Gastrocnemius medialis (tissue), 4 donors: ENCODE data around the gene SRSF2.

Experiments used
- POLR2A ChIP-seq, 2 donors: fragments of 450-650 bp; IDR thresholded peaks; one replicate each; pipeline ENCODE4 v1.6.1; 2017; ENCODE audit warnings: antibody characterized with exemption in 2 of 2, mild to moderate bottlenecking in 2 of 2, moderate library complexity in 2 of 2
- TF ChIP-seq, protein P1 (sequence below), 5 experiments: fragments of 450-650 bp in 3 of 5; fragments of 200-600 bp in 2 of 5; sonication (generic) in 2 of 5; IDR thresholded peaks in 4 of 5; conservative IDR thresholded peaks in 1 of 5; 1 replicate in 4 of 5; 2 replicates in 1 of 5; pipeline ENCODE4 v1.5.1; 2016 to 2019; ENCODE audit warnings: antibody characterized with exemption in 5 of 5, mild to moderate bottlenecking in 3 of 5, moderate library complexity in 3 of 5

GRCh38 chr17:76752006-76752405 is 14.9 kb upstream of the SRSF2 start:
- TF ChIP-seq, protein P1, sequence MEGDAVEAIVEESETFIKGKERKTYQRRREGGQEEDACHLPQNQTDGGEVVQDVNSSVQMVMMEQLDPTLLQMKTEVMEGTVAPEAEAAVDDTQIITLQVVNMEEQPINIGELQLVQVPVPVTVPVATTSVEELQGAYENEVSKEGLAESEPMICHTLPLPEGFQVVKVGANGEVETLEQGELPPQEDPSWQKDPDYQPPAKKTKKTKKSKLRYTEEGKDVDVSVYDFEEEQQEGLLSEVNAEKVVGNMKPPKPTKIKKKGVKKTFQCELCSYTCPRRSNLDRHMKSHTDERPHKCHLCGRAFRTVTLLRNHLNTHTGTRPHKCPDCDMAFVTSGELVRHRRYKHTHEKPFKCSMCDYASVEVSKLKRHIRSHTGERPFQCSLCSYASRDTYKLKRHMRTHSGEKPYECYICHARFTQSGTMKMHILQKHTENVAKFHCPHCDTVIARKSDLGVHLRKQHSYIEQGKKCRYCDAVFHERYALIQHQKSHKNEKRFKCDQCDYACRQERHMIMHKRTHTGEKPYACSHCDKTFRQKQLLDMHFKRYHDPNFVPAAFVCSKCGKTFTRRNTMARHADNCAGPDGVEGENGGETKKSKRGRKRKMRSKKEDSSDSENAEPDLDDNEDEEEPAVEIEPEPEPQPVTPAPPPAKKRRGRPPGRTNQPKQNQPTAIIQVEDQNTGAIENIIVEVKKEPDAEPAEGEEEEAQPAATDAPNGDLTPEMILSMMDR (IDR thresholded peaks at IDR 0.05 in 4 of 5, conservative IDR thresholded peaks at IDR 0.05 in 1 of 5), result no peak
- no peak for TF ChIP-seq POLR2A (IDR thresholded peaks at IDR 0.05)
